Superior temporal gyrus (tissue), 1 donor: ENCODE data around the gene GLRX.

Experiments used
- DNase-seq: peaks from one replicate; pipeline ENCODE4 v3.0.0-alpha.2; 2016; ENCODE audit errors: extremely low spot score

Gene GLRX

GRCh38 chr5:95780597-95780996 lies 41.9 kb downstream of the GLRX start:
- no peak for DNase-seq

- no peak for DNase-seq
Measured at GRCh38 chr5:95779611-95780010, 42.9 kb downstream of the GLRX start.

- DNase-seq = no peak
Measured at GRCh38 chr5:95778713-95779436, 43.7 kb downstream of the GLRX start.

GRCh38 chr5:95777441-95777840 lies 45.1 kb downstream of the GLRX start:
- DNase-seq = no peak

- DNase-seq = no peak
Measured at GRCh38 chr5:95773335-95774059, 49.0 kb downstream of the GLRX start.

GRCh38 chr5:95771892-95772291 lies 50.6 kb downstream of the GLRX start:
- DNase-seq = no peak

- DNase-seq = no peak
Measured at GRCh38 chr5:95770830-95771708, 51.5 kb downstream of the GLRX start.

GRCh38 chr5:95768731-95769130 lies 53.8 kb downstream of the GLRX start:
- no peak for DNase-seq

GRCh38 chr5:95763941-95764340 lies 58.6 kb downstream of the GLRX start:
- no peak for DNase-seq
